K562 (cell line): ENCODE results near the gene DNAH17. TPM values are rescaled to one million over a fixed set of nuclear protein-coding genes. Genes with fewer than 3 reads are reported as not detected.

Experiments used
- ATAC-seq: fragments of 200-7000 bp; cut with Tn5 transposase; 3 replicates; pipeline ENCODE4 v1.9.1; 2020; ENCODE audit warnings: moderate library complexity
- BruUV-seq: library from RNA; stranded (reverse); fragments of 400-500 nt; replicated peaks from 2 replicates; lab custom pipeline; 2021; lab: Mats Ljungman, UMichigan
- CTCF ChIA-PET: fragments of 300-600 bp; formaldehyde crosslinking; extraction: SDS; loops from one replicate; lab custom pipeline; 2021; ENCODE audit warnings: low intra/inter-chr PET ratio; lab: Yijun Ruan, JAX
- POLR2A ChIA-PET: fragments of 300-600, 350-650 bp; sonication (Branson Sonifier 250); formaldehyde crosslinking; extraction: SDS; loops from one replicate; lab custom pipeline; 2021; ENCODE audit warnings: antibody characterized with exemption, inconsistent platforms; lab: Yijun Ruan, JAX
- DNase-seq, 4 experiments: peaks; one replicate each; pipeline versions ENCODE4 v3.0.0 to v3.0.0-alpha.2; 2011 to 2018; ENCODE audit warnings: low spot score in 3 of 4, mixed read lengths in 3 of 4; ENCODE audit errors: extremely low read depth in 1 of 4
- FAIRE-seq: peaks from 2 replicates; lab custom pipeline; 2011; peaks lifted over from hg19 to GRCh38; lab: Jason Lieb, UNC
- H2AFZ ChIP-seq: 2 replicates; pipeline ENCODE4 v1.6.0; 2011; ENCODE audit warnings: low read depth, low read length, control low read depth, inconsistent platforms
- H3K27ac ChIP-seq: fragments of 200-600 bp; 3 replicates; pipeline ENCODE4 v1.8.0; 2011; ENCODE audit warnings: low read depth, mild to moderate bottlenecking, control low read depth, inconsistent platforms, low read length, moderate library complexity, mixed read lengths; ENCODE audit errors: extremely low read depth
- H3K27me3 ChIP-seq, 2 experiments: fragments of 300-600 bp in 1 of 2; 2 replicates in 1 of 2; 3 replicates in 1 of 2; pipeline versions ENCODE4 v1.6.0 to v1.8.0; 2011; ENCODE audit warnings: inconsistent platforms in 2 of 2, low read length in 2 of 2, mild to moderate bottlenecking in 1 of 2, mixed read lengths in 1 of 2, moderate library complexity in 1 of 2; ENCODE audit not compliant: control insufficient read depth in 2 of 2, insufficient read depth in 2 of 2
- H3K36me3 ChIP-seq: fragments of 300-600 bp; 3 replicates; pipeline ENCODE4 v1.8.0; 2011; ENCODE audit warnings: mild to moderate bottlenecking, low read length, inconsistent platforms; ENCODE audit not compliant: control insufficient read depth, insufficient read depth
- H3K4me1 ChIP-seq, 2 experiments: fragments of 200-600 bp in 1 of 2; replicated peaks in 1 of 2; 2 replicates in 1 of 2; 3 replicates in 1 of 2; pipeline versions ENCODE4 v1.5.1 to v1.8.0; 2011; ENCODE audit warnings: inconsistent platforms in 2 of 2, low read length in 2 of 2, mild to moderate bottlenecking in 1 of 2, mixed read lengths in 1 of 2, moderate library complexity in 1 of 2; ENCODE audit not compliant: control insufficient read depth in 2 of 2, insufficient read depth in 2 of 2
- H3K4me2 ChIP-seq: 2 replicates; pipeline ENCODE4 v1.6.1; 2011; ENCODE audit warnings: low read length, control low read depth, inconsistent platforms, mixed read lengths; ENCODE audit not compliant: insufficient read depth
- H3K4me3 ChIP-seq: fragments of 200-600 bp; sonication (generic), shearing (Covaris generic); 2 replicates; pipeline ENCODE4 v1.5.1; 2016; ENCODE audit warnings: control low read depth, inconsistent platforms
- H3K79me2 ChIP-seq: fragments of 200-600 bp; 3 replicates; pipeline ENCODE4 v1.8.0; 2011; ENCODE audit warnings: low read length, inconsistent platforms; ENCODE audit not compliant: control insufficient read depth, insufficient read depth
- H3K9ac ChIP-seq, 2 experiments: 2 replicates each; pipeline versions ENCODE4 v1.6.0 to v1.6.1; 2011; ENCODE audit warnings: low read depth in 2 of 2, low read length in 2 of 2, control low read depth in 1 of 2, inconsistent platforms in 1 of 2, mild to moderate bottlenecking in 1 of 2, mixed read lengths in 1 of 2; ENCODE audit not compliant: insufficient read depth in 1 of 2
- H3K9me1 ChIP-seq: one replicate; pipeline ENCODE4 v1.6.0; 2011; ENCODE audit warnings: inconsistent platforms, mild to moderate bottlenecking, low read length, moderate library complexity; ENCODE audit not compliant: control insufficient read depth, insufficient read depth
- H3K9me3 ChIP-seq: replicated peaks from 2 replicates; pipeline ENCODE4 v1.5.1; 2011; ENCODE audit warnings: low read depth, low read length, inconsistent platforms; ENCODE audit not compliant: control insufficient read depth, insufficient read depth
- H4K20me1 ChIP-seq: replicated peaks from 2 replicates; pipeline ENCODE4 v1.6.1; 2011; ENCODE audit warnings: low read length, inconsistent platforms, mixed read lengths; ENCODE audit not compliant: control insufficient read depth, insufficient read depth
- ATF3 ChIP-seq, 2 experiments: fragments of 450-650 bp in 1 of 2; sonication (generic) in 1 of 2; formaldehyde crosslinking in 1 of 2; IDR thresholded peaks in 1 of 2; conservative IDR thresholded peaks in 1 of 2; 2 replicates each; pipeline versions ENCODE4 v1.6.1 to v1.8.1; 2016 to 2023; ENCODE audit warnings: mild to moderate bottlenecking in 2 of 2, moderate library complexity in 2 of 2, inconsistent platforms in 1 of 2, missing genetic modification reagents in 1 of 2
- BHLHE40 ChIP-seq: IDR thresholded peaks from 2 replicates; pipeline ENCODE4 v1.6.1; 2011; ENCODE audit warnings: low read length, improper control_type of control experiment
- CEBPG ChIP-seq, 3 experiments: fragments of 200-800 bp in 1 of 3; sonication (Bioruptor generic) in 1 of 3; sonication (generic) in 1 of 3; formaldehyde crosslinking in 1 of 3; IDR thresholded peaks in 2 of 3; conservative IDR thresholded peaks in 1 of 3; 2 replicates each; pipeline versions ENCODE4 v1.6.1 to v1.8.0; 2016 to 2022; ENCODE audit warnings: missing compliant biosample characterization in 2 of 3, missing genetic modification characterization in 2 of 3, mild to moderate bottlenecking in 1 of 3, missing genetic modification reagents in 1 of 3
- CREM ChIP-seq: IDR thresholded peaks from 2 replicates; pipeline ENCODE4 v1.6.1; 2014; ENCODE audit warnings: antibody characterized with exemption, low read depth
- FOSL1 ChIP-seq: fragments of 200-800 bp; sonication (Bioruptor generic); conservative IDR thresholded peaks from 2 replicates; pipeline ENCODE4 v1.6.1; 2016; ENCODE audit warnings: missing genetic modification characterization, missing compliant biosample characterization
- IRF9 ChIP-seq: fragments of 450-650 bp; IDR thresholded peaks from 2 replicates; pipeline ENCODE4 v1.6.1; 2016; ENCODE audit warnings: missing biosample characterization, missing genetic modification characterization
- JUN ChIP-seq, 2 experiments: sonication (generic) in 1 of 2; formaldehyde crosslinking in 1 of 2; IDR thresholded peaks; 2 replicates each; pipeline versions ENCODE4 v1.6.1 to v1.8.0; 2012 to 2022; ENCODE audit warnings: borderline replicate concordance in 2 of 2, mild to moderate bottlenecking in 2 of 2, improper control_type of control experiment in 1 of 2, low read depth in 1 of 2, low read length in 1 of 2, missing genetic modification reagents in 1 of 2
- JUND ChIP-seq, 2 experiments: IDR thresholded peaks; 2 replicates in 1 of 2; 3 replicates in 1 of 2; pipeline ENCODE4 v1.6.1; 2011; ENCODE audit warnings: borderline replicate concordance in 2 of 2, low read depth in 2 of 2, low read length in 2 of 2, improper control_type of control experiment in 1 of 2, missing biosample characterization in 1 of 2, missing genetic modification characterization in 1 of 2, missing genetic modification reagents in 1 of 2
- MBD2 ChIP-seq: sonication (generic); IDR thresholded peaks from 2 replicates; pipeline ENCODE4 v1.6.1; 2016; ENCODE audit warnings: low read depth, borderline replicate concordance
- RERE ChIP-seq: sonication (generic); formaldehyde crosslinking; IDR thresholded peaks from 2 replicates; pipeline ENCODE4 v1.8.0; 2023; ENCODE audit warnings: missing genetic modification reagents, mild to moderate bottlenecking, borderline replicate concordance
- ZNF143 ChIP-seq: sonication (generic); formaldehyde crosslinking; IDR thresholded peaks from 2 replicates; pipeline ENCODE4 v1.9.0; 2022; ENCODE audit warnings: mild to moderate bottlenecking, missing genetic modification reagents
- WGBS: fragments of 100-300 bp; shearing (Covaris generic); methylation state at CpG from one replicate; pipeline ENCODE4 v1.1.6; 2016; ENCODE audit warnings: low coverage, mixed read lengths; ENCODE audit not compliant: insufficient coverage; ENCODE audit errors: missing lambda C conversion rate; 5-methylcytosine and 5-hydroxymethylcytosine counted together
- in situ Hi-C: fragments of 300-500 bp; cut with MboI; formaldehyde crosslinking; loops from 4 replicates; pipeline ENCODE4 v1.15.0; 2018; ENCODE audit warnings: inconsistent platforms, mixed read lengths
- intact Hi-C: fragments of 100-400 bp; cut with micrococcal nuclease; formaldehyde crosslinking; loops from 2 replicates; pipeline ENCODE4 v1.14.2; 2022
- polyA plus RNA-seq, 8 experiments: library from polyadenylated mRNA; depleted of rRNA in 4 of 8; stranded (reverse) in 5 of 8; unstranded in 3 of 8; fragments of >200 nt; fragmentation: Nextera tagmentation in 2 of 8; fragmentation: Illumina TruSeq in 1 of 8; extraction: Ambion mirVana in 2 of 8; extraction: Trizol in 1 of 8; gene quantifications; 2 replicates each; pipeline versions ENCODE4 v1.2.1 to v1.2.3, GENCODE V29; 2011 to 2014; ENCODE audit warnings: inconsistent platforms in 1 of 8, missing spikeins in 1 of 8
- total RNA-seq, 7 experiments: library from RNA; depleted of rRNA in 6 of 7; stranded (reverse); fragments of >200 nt in 6 of 7; fragmentation: Illumina TruSeq in 2 of 7; extraction: Trizol in 2 of 7; gene quantifications; 2 replicates each; pipeline versions ENCODE4 v1.2.1 to v1.2.3, GENCODE V29; 2011 to 2021; ENCODE audit warnings: low replicate concordance in 1 of 7

Gene DNAH17
- total and polyA plus RNA-seq, 9 of the 15 experiments (the other 6 are each of a cell fraction or from before 2014, with no cell fraction given) = under 0.01 to 0.06 (median 0.03) TPM; not detected in 5

- Histone ChIP-seq H3K27me3 (peaks cover 66 to 97% of the 10 kb centered on the region in 2 experiments), H3K9me3 (no peaks in the 10 kb centered on the region), H3K79me2 (no peaks in the 10 kb centered on the region), H3K36me3 (no peaks in the 10 kb centered on the region), H3K9me1 (no peaks in the 10 kb centered on the region), H4K20me1 (peaks cover 4% of the 10 kb centered on the region), H3K9ac (no peak overlapping the region), H3K4me2 (no peak overlapping the region), H2AFZ (no peak overlapping the region), H3K4me1 (no peaks in the 10 kb centered on the region), H3K27ac (no peak overlapping the region), H3K4me3 (no peak overlapping the region)
- WGBS = under 1% methylated on average over 16 of the region's 16 CpGs
- DNase-seq (peak in 1 of 4 experiments; percentile 40), ATAC-seq (peak; percentile 53), FAIRE-seq (no peak)
- ChIA-PET POLR2A (interaction anchor here (0.7 kb wide), 1 partner anchor 14 kb away, joined by 3 read pairs; no protein-coding TSS in a partner anchor), CTCF (no interaction called here)
- in situ Hi-C loops = no loop called here
- BruUV-seq = no TSS peak
- intact Hi-C loops = no loop called here
- TF ChIP-seq FOSL1 (tag) (peak; percentile 84), JUN (IDR thresholded peaks at IDR 0.05; ENCODE audit: borderline replicate concordance, low read depth, low read length) (peak; percentile 50; the same call in 1 of the 2 replicates), JUN (CRISPR knock-in tag; IDR thresholded peaks at IDR 0.05; ENCODE audit: borderline replicate concordance) (no peak), MBD2 (no peak), CREM (0 out of 2 replicates have a peak, but pooled peaks have one; percentile 22), JUND (IDR thresholded peaks at IDR 0.05; ENCODE audit: borderline replicate concordance, low read depth, low read length) (peak; percentile 82), JUND (tag; IDR thresholded peaks at IDR 0.05; ENCODE audit: borderline replicate concordance, low read depth, low read length) (peak; percentile 60; the same call in 1 of the 3 replicates), BHLHE40 (no peak), CEBPG (CRISPR knock-in tag; IDR thresholded peaks at IDR 0.05) (no peak; the same call in 1 of the 2 replicates), CEBPG (tag; conservative IDR thresholded peaks at IDR 0.05 in 1 of 2, IDR thresholded peaks at IDR 0.05 in 1 of 2) (peak; percentile 88 to 90), RERE (CRISPR knock-in tag) (no peak), ZNF143 (CRISPR knock-in tag) (no peak), ATF3 (IDR thresholded peaks at IDR 0.05) (peak; percentile 88), ATF3 (CRISPR knock-in tag; conservative IDR thresholded peaks at IDR 0.05) (no peak), IRF9 (tag) (0 out of 2 replicates have a peak, but pooled peaks have one; percentile 32)
Observed at GRCh38 chr17:78568494-78569115, 8.6 kb downstream of the DNAH17 start.
